ENCODE measurements around the gene CYB561D1.

The CYB561D1 gene

GRCh38 chr1:109530457-109531087 lies 36.7 kb downstream of the CYB561D1 start:
- no peak for DNase-seq (ENCODE audit: low read depth)

- DNase-seq (ENCODE audit: low read depth) = no peak
Observed at GRCh38 chr1:109531380-109531779, 37.5 kb downstream of the CYB561D1 start.

- no peak for DNase-seq (ENCODE audit: low read depth)
Observed at GRCh38 chr1:109531826-109532364, 38.0 kb downstream of the CYB561D1 start.

GRCh38 chr1:109532365-109533136 lies 38.7 kb downstream of the CYB561D1 start:
- peak; percentile 83 for DNase-seq (ENCODE audit: low read depth)

GRCh38 chr1:109534307-109534858 lies 40.5 kb downstream of the CYB561D1 start:
- DNase-seq (ENCODE audit: low read depth) = no peak

GRCh38 chr1:109535481-109535880 lies 41.6 kb downstream of the CYB561D1 start:
- no peak for DNase-seq (ENCODE audit: low read depth)

- DNase-seq (ENCODE audit: low read depth) = no peak
Observed at GRCh38 chr1:109535971-109536491, 42.1 kb downstream of the CYB561D1 start.

GRCh38 chr1:109537450-109538178 lies 43.7 kb downstream of the CYB561D1 start:
- DNase-seq (ENCODE audit: low read depth) = no peak

GRCh38 chr1:109538827-109539555 lies 45.1 kb downstream of the CYB561D1 start:
- no peak for DNase-seq (ENCODE audit: low read depth)

GRCh38 chr1:109539676-109540075 lies 45.8 kb downstream of the CYB561D1 start, which contains the start of gene GPR61:
Gene GPR61, plus strand, starts transcription at chr1:109539872. Its CDS starts 3,151 bp downstream, at chr1:109543023.
- DNase-seq (ENCODE audit: low read depth) = no peak

- DNase-seq (ENCODE audit: low read depth) = no peak
Observed at GRCh38 chr1:109541102-109541501, 47.2 kb downstream of the CYB561D1 start.

- DNase-seq (ENCODE audit: low read depth) = no peak
Observed at GRCh38 chr1:109542657-109543056, 48.8 kb downstream of the CYB561D1 start.

- DNase-seq (ENCODE audit: low read depth) = no peak
Observed at GRCh38 chr1:109543283-109543987, 49.5 kb downstream of the CYB561D1 start.

GRCh38 chr1:109543988-109544735 lies 50.3 kb downstream of the CYB561D1 start:
- no peak for DNase-seq (ENCODE audit: low read depth)

- peak; percentile 77 for DNase-seq (ENCODE audit: low read depth)
Observed at GRCh38 chr1:109546311-109547109, 52.6 kb downstream of the CYB561D1 start.

- DNase-seq (ENCODE audit: low read depth) = no peak
Observed at GRCh38 chr1:109547463-109548320, 53.8 kb downstream of the CYB561D1 start.

GRCh38 chr1:109548321-109549267 lies 54.7 kb downstream of the CYB561D1 start, which contains the start of gene GNAI3:
Gene GNAI3, plus strand, starts transcription at chr1:109548615. Its CDS starts 106 bp downstream, at chr1:109548721.
- peak; percentile 93 for DNase-seq (ENCODE audit: low read depth)

All from activated T-helper 1 cell treated with Interleukin-2 at 50 U/mL for 16 hours (primary cell).